Panc1 (cell line): ENCODE measurements around the gene PLCL1.

Source experiments
- CTCF ChIP-seq: fragments of 450-650 bp; IDR thresholded peaks from 2 replicates; pipeline ENCODE4 v1.5.1; 2017; ENCODE audit warnings: mild to moderate bottlenecking
- POLR2AphosphoS5 ChIP-seq: IDR thresholded peaks from 2 replicates; pipeline ENCODE4 v1.6.1; 2012; ENCODE audit warnings: mild to moderate bottlenecking, low read depth, low read length, moderate library complexity
- REST ChIP-seq, 2 experiments: IDR thresholded peaks; 2 replicates each; pipeline ENCODE4 v1.6.1; 2011 to 2012; ENCODE audit warnings: low read depth in 2 of 2, control low read depth in 1 of 2, low read length in 1 of 2, mild to moderate bottlenecking in 1 of 2, moderate library complexity in 1 of 2; ENCODE audit not compliant: insufficient read depth in 1 of 2
- SIN3A ChIP-seq: IDR thresholded peaks from 2 replicates; pipeline ENCODE4 v1.6.1; 2012; ENCODE audit warnings: low read depth, mild to moderate bottlenecking, low read length, moderate library complexity, borderline replicate concordance; ENCODE audit not compliant: insufficient read depth

- TF ChIP-seq CTCF, result no peak
- TF ChIP-seq POLR2AphosphoS5, result no peak
- no peak for TF ChIP-seq REST (IDR thresholded peaks at IDR 0.05; ENCODE audit: insufficient read depth in 1 of 2, low read depth in 2 of 2, low read length in 1 of 2)
- no peak for TF ChIP-seq SIN3A
Observed at GRCh38 chr2:197847651-197848401, 43.4 kb downstream of the PLCL1 start.
